ENCODE data around the gene GPR137B.

Gene GPR137B

GRCh38 chr1:236204656-236205055 lies 62.3 kb downstream of the GPR137B start:
- DNase-seq: no peak

- DNase-seq: peak; percentile 30
Measured at GRCh38 chr1:236206548-236206947, 64.2 kb downstream of the GPR137B start.

GRCh38 chr1:236207121-236207520 lies 64.8 kb downstream of the GPR137B start:
- peak; percentile 0 for DNase-seq

DNA sequence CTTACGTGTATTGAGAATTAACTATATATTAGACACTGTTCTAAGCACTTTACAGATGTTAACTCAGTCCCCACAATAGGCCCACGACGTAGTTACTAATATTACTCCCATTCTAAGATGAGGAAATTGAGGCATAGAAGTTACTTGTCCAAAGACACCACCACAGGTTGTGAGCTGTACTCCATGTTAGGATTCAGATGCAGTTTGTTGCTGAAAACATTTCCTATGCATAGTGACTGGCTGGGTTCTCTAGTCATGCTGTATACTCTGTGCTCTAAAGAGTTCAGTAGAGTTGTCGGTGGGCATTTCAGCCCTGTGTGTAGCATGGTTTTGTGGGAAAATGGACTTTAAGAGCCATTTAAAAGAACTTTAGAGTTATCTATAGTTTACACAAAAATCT lies 65.2 kb downstream of the GPR137B start:
- DNase-seq: no peak

- DNase-seq: no peak
Measured at GRCh38 chr1:236209185-236209584, 66.8 kb downstream of the GPR137B start.

GRCh38 chr1:236209713-236210112 lies 67.4 kb downstream of the GPR137B start:
- DNase-seq: no peak

DNA sequence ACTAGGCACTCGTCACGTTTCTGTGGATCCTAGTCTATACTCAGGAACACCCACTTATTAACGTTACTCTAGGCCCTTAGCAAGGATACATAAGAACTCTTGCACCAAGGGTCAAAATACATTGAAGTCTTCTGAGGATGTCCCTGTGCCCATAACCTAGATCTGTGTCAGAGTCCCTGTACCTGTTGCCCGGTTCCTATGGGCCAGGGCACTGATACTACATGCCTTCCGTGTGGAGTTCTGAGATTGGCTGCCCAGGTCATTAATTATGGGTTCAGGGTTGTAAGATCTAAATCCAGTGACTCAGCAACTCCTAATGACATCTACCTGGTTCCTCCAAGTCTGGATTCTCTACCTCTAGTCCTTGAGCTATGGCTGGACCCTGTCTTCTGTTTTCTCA lies 69.5 kb downstream of the GPR137B start:
- DNase-seq: no peak

GRCh38 chr1:236213534-236213933 lies 71.2 kb downstream of the GPR137B start:
- no peak for DNase-seq

DNA sequence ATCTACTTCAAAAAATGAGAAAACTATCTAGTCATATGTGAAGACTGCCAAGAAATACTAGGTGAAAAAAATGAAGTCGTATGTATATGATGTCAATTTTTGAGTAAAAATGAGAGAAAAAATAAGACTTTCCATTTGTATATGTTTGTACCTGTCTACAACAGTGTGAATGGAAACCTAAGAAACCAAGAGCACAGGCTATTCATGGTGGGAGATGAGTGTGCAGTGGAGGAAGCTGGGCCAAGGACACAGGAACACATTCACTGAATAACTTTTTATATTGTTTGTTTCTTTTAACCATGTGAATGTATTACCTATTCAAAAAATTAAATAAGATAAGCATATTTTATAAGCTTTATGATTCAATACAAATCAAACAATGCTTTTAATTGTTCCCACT lies 72.4 kb downstream of the GPR137B start:
- DNase-seq: no peak

DNA sequence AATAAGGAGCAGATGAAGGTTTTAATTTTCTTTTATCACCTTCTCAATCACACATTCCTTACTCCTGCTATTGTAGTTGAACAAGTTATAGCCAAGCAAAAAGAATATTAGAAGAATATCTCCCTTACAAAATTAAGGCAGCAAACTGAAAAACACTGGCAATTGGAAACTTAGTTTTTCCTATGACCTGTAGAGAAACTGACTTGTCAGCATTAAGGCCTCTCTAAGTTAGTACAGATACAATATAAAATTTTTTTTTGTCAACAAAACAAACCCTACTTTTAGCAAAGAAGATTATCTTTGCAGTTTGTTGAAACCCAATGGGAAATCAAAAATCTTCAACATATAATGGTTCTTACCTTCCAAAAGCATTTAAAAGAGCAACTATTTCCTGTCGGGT lies 78.1 kb downstream of the GPR137B start:
- DNase-seq: no peak

- no peak for DNase-seq
Measured at GRCh38 chr1:236222632-236223031, 80.3 kb downstream of the GPR137B start.

- no peak for DNase-seq
Measured at GRCh38 chr1:236228411-236228810, 86.1 kb downstream of the GPR137B start.

GRCh38 chr1:236235116-236235515 lies 92.8 kb downstream of the GPR137B start:
- no peak for DNase-seq

- DNase-seq: no peak
Measured at GRCh38 chr1:236239092-236239585, 96.8 kb downstream of the GPR137B start.

GRCh38 chr1:236240675-236241074 lies 98.3 kb downstream of the GPR137B start:
- DNase-seq: no peak

DNA sequence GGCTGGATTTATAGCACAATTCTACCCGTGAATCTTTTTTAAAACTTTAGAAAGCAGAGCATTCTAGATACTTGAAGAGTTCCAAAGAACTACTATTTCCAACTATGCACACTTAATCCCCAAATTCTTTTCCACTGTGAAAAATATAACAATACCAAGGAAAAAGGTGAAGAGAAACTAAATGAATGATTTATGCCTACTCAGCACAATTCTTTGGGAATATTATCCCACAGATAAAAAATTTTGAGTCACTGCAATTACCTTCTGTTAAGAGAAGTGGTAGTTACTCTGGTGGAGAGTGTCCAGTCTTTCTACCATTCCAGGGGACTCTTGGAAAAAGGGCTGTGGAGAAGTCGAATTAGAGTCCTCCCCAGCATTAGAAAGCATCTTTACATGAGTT lies 100.2 kb downstream of the GPR137B start:
- no peak for DNase-seq

- DNase-seq: no peak
Measured at GRCh38 chr1:236247286-236247685, 104.9 kb downstream of the GPR137B start.

GRCh38 chr1:236251587-236251986 lies 109.2 kb downstream of the GPR137B start:
- DNase-seq: no peak

DNA sequence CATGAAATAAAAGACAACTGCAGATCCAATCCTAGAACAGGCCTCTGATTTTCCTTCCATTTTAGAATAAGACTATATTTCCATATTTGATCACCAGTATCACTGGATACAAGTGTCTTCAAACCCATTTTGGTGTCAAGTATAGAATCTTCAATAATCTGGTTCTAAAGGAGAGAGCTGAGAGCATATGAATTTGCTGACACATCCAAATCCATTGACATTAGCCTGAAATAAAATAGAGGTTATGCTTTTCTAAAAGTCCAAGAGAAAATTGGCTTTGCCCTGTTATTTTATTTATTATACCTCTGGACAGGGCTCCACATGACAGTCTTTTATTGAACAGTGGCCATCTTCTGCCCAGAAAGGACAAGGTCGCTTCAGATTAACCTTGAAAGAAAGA lies 110.8 kb downstream of the GPR137B start:
- DNase-seq: no peak

GRCh38 chr1:236253918-236254637 lies 111.7 kb downstream of the GPR137B start:
- DNase-seq: no peak

GRCh38 chr1:236257216-236257615 lies 114.9 kb downstream of the GPR137B start:
- no peak for DNase-seq

DNA sequence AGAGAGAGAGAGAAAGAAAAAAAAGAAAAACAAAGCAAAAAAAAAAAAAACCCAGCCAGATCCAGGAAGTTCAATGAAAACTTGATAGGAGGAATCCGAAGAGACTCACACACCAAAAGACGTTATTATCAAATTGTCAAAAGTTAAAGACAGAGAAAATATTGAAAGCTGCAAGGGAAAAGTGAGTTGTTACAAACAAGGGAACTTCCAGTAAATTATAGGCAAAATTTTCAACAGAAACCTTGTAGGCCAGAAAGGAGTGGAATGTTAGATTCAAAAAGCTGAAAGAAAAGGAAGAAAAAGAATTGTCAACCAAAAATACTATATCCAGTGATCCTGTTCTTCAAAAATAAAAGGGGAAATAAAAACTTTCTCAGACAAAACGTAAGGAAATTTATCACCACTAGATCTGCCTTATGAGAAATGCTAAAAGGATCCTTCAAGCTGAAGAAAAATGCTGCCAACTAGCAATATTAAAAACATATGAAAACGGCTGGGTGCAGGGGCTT lies 115.8 kb downstream of the GPR137B start:
- no peak for DNase-seq
